HG03039 (cell line): ENCODE results near the gene RRAGA.
"Not testable (repeated sequence)": the region's sequence is repeated elsewhere in the genome, so short reads cannot be mapped to it uniquely, and the experiment has no call there.

ENCODE experiments used
- ATAC-seq: cut with Tn5 transposase; IDR thresholded peaks from one replicate; pipeline ENCODE4 v1.9.1; 2021; ENCODE audit warnings: mild to moderate bottlenecking, moderate library complexity; ENCODE audit not compliant: unreplicated experiment

Gene RRAGA, protein sequence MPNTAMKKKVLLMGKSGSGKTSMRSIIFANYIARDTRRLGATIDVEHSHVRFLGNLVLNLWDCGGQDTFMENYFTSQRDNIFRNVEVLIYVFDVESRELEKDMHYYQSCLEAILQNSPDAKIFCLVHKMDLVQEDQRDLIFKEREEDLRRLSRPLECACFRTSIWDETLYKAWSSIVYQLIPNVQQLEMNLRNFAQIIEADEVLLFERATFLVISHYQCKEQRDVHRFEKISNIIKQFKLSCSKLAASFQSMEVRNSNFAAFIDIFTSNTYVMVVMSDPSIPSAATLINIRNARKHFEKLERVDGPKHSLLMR

GRCh38 chr9:19048966-19049916 lies at the start of gene RRAGA:
Gene RRAGA, plus strand, starts transcription at chr9:19049427. Its CDS starts 233 bp downstream, at chr9:19049660.
- ATAC-seq: peak; percentile 84

DNA sequence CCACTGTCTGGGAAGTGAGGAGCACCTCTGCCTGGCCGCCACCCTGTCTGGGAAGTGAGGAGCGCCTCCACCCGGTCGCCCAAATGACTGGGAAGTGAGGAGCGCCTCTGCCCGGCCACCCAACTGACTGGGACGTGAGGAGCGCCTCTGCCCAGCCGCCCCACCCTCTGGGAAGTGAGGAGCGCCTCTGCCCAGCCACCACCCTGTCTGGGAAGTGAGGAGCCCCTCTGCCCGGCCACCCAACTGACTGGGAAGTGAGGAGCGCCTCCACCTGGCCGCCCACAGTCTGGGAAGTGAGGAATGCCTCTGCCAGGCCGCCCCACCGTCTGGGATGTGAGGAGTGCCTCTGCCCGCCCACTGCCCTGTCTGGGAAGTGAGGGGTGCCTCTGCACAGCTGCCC lies 49.1 kb upstream of the RRAGA start:
- ATAC-seq: no peak

DNA sequence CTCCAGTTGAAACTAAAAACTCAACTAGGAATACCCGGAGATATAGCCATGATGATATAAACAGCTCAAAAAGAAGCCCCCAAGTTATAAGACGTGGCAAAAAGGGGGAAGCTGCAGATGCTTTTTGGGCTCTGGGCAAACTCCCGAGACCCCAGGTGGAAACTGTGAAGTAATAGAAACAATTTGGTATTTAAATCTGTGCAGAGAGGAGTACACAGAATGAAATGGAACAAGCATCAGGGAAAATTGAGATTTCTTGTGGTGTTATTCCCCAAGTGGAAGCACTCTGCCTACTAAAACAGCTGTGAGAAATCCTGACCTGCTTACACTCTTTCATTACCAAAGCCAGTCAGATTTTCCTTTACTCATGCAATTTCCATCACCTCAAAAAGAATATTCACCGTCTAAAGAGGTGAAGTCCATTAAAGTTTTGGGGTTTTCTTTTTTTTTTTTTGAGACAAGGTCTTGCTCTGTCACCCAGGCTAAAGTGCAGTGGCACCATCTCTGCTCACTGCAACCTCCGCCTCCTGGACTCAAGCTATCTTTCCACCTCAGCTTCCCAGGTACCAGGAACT lies 39.7 kb upstream of the RRAGA start:
- ATAC-seq: no peak

- ATAC-seq: no peak
These were observed 31.0 kb upstream of the RRAGA start for GRCh38 chr9:19018201-19018600.

- ATAC-seq: no peak
These were observed 28.3 kb upstream of the RRAGA start for GRCh38 chr9:19020886-19021455.

- ATAC-seq: not testable (repeated sequence)
These were observed 27.6 kb upstream of the RRAGA start for GRCh38 chr9:19021649-19022048.

- peak; percentile 66 for ATAC-seq
These were observed 27.0 kb upstream of the RRAGA start for GRCh38 chr9:19022206-19022605.

DNA sequence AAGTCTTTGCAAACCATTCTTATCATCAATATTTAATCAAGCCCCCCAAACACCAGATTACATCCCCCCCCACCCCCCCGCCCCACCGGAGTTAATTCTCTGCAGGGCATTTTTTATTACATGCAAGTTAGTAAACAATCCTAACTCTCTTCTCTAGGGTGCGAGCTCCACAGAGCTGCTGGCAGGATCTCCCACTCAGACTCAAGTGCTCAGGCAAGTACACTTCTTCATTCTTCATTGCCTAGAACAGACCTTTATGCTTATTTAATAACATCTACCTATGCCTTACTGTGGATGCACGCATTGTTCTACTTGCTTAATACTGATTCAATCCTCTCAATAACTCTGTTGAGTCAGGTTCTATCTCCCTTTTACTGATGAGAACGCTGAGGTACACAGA lies 26.1 kb upstream of the RRAGA start:
- no peak for ATAC-seq

GRCh38 chr9:19026375-19026774 lies 22.9 kb upstream of the RRAGA start:
- no peak for ATAC-seq

DNA sequence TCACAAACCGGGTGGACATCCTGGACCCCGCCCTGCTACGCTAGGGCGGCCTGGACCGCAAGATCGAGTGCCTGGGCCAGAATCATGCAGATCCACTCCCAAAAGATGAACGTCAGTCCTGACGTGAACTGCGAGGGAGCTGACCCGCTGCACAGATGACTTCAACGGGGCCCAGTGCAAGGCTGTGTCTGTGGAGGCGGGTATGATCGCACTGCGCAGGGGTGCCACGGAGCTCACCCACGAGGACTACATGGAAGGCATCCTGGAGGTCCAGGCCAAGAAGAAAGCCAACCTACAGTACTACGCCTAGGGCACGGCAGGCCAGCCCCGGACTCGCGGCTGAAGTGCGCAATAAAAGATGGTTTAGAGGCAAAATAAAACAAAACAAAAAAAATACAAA lies 21.4 kb upstream of the RRAGA start:
- no peak for ATAC-seq

DNA sequence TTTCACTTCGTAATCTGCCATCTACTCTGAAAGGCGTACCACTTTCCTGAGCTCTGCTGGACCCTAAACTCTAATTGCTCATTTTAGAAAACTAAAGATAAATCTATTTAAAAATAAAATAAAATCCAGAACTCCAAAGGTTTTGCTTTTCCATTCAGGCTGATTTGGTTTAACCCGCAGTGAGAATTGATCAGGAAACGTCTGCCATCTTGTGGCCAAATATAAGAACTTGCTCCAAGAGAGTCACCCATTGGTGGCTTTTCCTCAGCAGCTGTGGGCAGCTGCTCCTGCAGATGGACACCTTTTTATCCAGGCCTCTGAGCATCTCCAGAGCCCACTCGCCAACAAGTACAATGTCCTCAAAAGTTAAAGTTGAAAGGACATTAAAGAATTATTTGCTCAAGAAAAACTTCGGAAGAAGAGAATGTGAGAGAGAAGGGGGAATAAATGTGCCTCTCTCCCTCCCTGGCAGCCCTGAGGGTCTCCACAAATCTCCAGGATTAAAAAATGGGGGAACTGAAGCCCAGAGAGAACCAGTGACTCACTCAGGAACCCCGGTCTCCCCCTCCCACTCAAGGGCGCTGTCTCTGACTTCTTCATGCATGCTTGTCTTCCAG lies 20.3 kb upstream of the RRAGA start:
- ATAC-seq: peak; percentile 46

DNA sequence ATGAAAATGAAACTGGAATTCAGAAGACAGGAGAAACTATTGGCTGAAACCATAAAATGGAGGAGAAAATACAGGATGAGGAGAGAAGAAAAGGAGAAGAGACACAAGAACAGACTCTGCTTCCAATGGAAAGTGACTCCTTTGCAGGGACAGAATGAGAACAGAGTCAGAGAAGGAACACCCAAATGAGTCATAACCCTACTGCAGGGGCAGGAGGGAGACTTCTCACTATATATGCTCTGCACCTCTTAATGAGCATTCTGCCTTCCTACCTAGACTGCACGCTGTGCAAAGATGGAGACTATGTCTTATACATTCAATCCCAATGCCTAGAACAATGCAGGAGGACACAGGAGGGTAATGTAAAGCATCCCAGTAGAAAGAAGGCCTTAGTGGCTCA lies 18.3 kb upstream of the RRAGA start:
- ATAC-seq: peak; percentile 91

DNA sequence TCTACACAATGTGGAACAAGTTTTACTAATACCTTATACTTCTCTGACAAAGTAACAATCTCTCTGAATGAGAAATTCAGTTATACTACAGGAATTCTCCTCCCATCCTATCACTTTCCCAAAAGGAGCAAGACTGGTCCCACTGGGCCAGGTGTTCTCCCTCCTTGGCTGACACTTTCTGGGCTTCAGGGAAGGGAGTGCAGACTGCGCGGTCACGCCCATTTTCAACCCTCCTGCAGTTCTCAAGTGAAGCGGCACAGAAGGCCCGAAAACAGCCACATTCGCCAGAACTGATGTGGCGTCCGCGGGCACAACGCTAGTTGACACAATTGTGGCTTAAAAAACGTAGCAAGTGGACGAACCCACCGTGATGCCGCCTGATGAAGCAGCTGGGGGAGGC lies 16.8 kb upstream of the RRAGA start:
- ATAC-seq: no peak

DNA sequence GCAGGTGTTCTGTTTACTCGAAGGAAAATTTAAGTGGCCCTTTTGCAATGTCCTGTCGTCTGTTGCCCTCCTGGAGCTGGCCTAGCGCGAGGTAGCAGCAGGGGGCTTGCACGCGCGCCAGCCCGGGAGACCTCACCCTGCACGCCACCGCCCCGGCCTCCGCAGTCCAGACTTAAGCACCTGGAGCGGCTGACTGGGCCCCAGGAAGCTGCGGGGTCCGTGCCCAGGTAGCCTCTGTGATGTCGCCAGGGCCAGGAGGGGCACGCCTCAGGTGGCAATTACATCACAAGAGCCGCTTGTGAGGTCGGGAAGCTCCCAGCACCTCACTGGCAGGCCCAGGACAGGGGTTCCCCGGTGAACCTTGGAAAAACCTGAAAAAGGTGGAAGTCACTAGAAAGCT lies 16.2 kb upstream of the RRAGA start, which contains the start of gene SAXO1:
Gene SAXO1, minus strand, starts transcription at position 195 of the 400 bp plus-strand sequence. CDS start 301 bp downstream, outside the sequence.
- no peak for ATAC-seq

DNA sequence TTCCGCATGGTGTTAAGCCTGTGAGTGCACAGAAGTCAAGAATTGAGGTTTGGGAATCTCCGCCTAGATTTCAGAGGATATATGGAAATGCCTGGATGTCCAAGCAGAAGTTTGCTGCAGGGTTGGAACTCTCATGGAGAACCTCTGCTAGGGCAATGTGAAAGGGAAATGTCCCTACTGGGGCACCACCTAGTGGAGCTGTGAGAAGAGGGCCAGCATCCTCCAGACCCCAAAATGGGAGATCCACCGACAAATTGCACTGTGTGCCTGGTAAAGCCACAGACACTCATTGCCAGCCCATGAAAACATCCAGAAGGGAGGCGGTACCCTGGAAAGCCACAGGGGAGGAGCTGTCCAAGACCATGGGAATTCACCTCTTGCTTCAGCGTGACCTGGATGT lies 12.6 kb upstream of the RRAGA start:
- ATAC-seq: no peak

GRCh38 chr9:19049917-19050636 lies 850 bp downstream of the RRAGA start:
- ATAC-seq: no peak

- ATAC-seq: no peak
These were observed 1.7 kb downstream of the RRAGA start for GRCh38 chr9:19050637-19051591.

DNA sequence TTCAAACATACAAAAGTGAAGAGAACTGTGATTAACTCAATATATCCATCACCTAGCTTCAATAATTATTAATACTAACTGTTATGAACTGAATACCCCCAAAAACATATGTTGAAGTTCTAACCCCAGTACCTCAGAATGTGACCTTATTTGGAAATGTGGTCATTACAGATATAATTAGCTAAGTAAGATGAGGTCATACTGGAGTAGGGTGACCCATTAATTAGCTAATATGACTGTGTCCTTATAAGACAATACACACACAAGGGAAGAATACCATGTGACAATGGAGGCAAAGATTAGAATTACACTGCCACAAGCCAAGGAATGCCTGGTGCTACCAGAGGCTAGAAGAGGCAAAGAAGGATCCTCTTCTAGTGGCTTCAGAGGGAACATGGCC lies 7.8 kb downstream of the RRAGA start:
- no peak for ATAC-seq

GRCh38 chr9:19074229-19074628 lies 25.0 kb downstream of the RRAGA start:
- ATAC-seq: no peak
